Measurements from ENCODE around the gene MICAL3. TPM values are rescaled to one million over a fixed set of nuclear protein-coding genes. Genes with fewer than 3 reads are reported as not detected.

Gene MICAL3
- total RNA-seq, 1 donor from 2014 or later = 103 TPM

GRCh38 chr22:17814084-17814483, 210.3 kb downstream of the MICAL3 start:
- Mint-ChIP-seq H3K4me1 (peaks cover 2% of the 10 kb centered on the region), H3K9me3 (no peaks in the 10 kb centered on the region), H3K4me3 (no peak overlapping the region), H3K27me3 (ENCODE audit: low read depth) (no peaks in the 10 kb centered on the region), H3K36me3 (peaks cover 11% of the 10 kb centered on the region), H3K27ac (no peak overlapping the region)
- no peak for DNase-seq (ENCODE audit: low spot score in 2 of 2, unreplicated experiment in 2 of 2)
- no peak for TF ChIP-seq CTCF (IDR thresholded peaks at IDR 0.05; ENCODE audit: unreplicated experiment)

GRCh38 chr22:17811119-17811518, 213.2 kb downstream of the MICAL3 start:
- Mint-ChIP-seq H3K36me3 (peaks cover 18% of the 10 kb centered on the region), H3K9me3 (no peaks in the 10 kb centered on the region), H3K27ac (no peak overlapping the region), H3K4me3 (no peak overlapping the region), H3K27me3 (ENCODE audit: low read depth) (no peaks in the 10 kb centered on the region), H3K4me1 (peaks cover 20% of the 10 kb centered on the region)
- DNase-seq (ENCODE audit: low spot score in 2 of 2, unreplicated experiment in 2 of 2) = no peak
- TF ChIP-seq CTCF (IDR thresholded peaks at IDR 0.05; ENCODE audit: unreplicated experiment) = no peak

- H3K4me1 Mint-ChIP-seq = peaks cover 20% of the 10 kb centered on the region
- no peak for TF ChIP-seq CTCF (IDR thresholded peaks at IDR 0.05; ENCODE audit: unreplicated experiment)
- H3K36me3 Mint-ChIP-seq = peaks cover 18% of the 10 kb centered on the region
Observed at GRCh38 chr22:17810570-17811116, 213.7 kb downstream of the MICAL3 start.

GRCh38 chr22:17808693-17809403, 215.5 kb downstream of the MICAL3 start:
- H3K27me3 Mint-ChIP-seq (ENCODE audit: low read depth) = no peaks in the 10 kb centered on the region
- peaks cover 26% of the 10 kb centered on the region for H3K36me3 Mint-ChIP-seq
- no peak for TF ChIP-seq CTCF (IDR thresholded peaks at IDR 0.05; ENCODE audit: unreplicated experiment)
- peaks cover 20% of the 10 kb centered on the region for H3K4me1 Mint-ChIP-seq
- H3K4me3 Mint-ChIP-seq = peak overlapping the region; percentile 20
- no peaks in the 10 kb centered on the region for H3K9me3 Mint-ChIP-seq
- peak overlapping the region; percentile 96 for H3K27ac Mint-ChIP-seq
- DNase-seq (ENCODE audit: low spot score in 2 of 2, unreplicated experiment in 2 of 2) = peak; percentile 53 to 76

More at GRCh38 chr22:17810570-17811116, 213.7 kb downstream of the MICAL3 start:
- Mint-ChIP-seq H3K9me3 (no peaks in the 10 kb centered on the region), H3K27ac (no peak overlapping the region), H3K27me3 (ENCODE audit: low read depth) (no peaks in the 10 kb centered on the region), H3K4me3 (no peak overlapping the region)
- DNase-seq (ENCODE audit: low spot score in 2 of 2, unreplicated experiment in 2 of 2) = no peak

- Mint-ChIP-seq H3K27me3 (ENCODE audit: low read depth) (no peaks in the 10 kb centered on the region), H3K27ac (peak overlapping the region; percentile 96), H3K4me3 (no peak overlapping the region), H3K36me3 (peaks cover 26% of the 10 kb centered on the region), H3K4me1 (peaks cover 20% of the 10 kb centered on the region), H3K9me3 (no peaks in the 10 kb centered on the region)
- DNase-seq (ENCODE audit: low spot score in 2 of 2, unreplicated experiment in 2 of 2) = peak in 1 of 2 experiments; percentile 68
- no peak for TF ChIP-seq CTCF (IDR thresholded peaks at IDR 0.05; ENCODE audit: unreplicated experiment)
Observed at GRCh38 chr22:17807578-17808410, 216.6 kb downstream of the MICAL3 start.

Measured in mesothelial cell of epicardium (in vitro differentiated cells).